SK-N-MC (cell line): ENCODE results near the gene SYCE3.

ENCODE experiments used
- EZH2 ChIP-seq: fragments of 200-600 bp; sonication (generic); IDR thresholded peaks from one replicate; pipeline ENCODE4 v1.6.1; 2017; ENCODE audit warnings: antibody characterized with exemption
- FOXP2 ChIP-seq: optimal IDR thresholded peaks from 2 replicates; pipeline ENCODE3; 2011; ENCODE audit warnings: mild to moderate bottlenecking, moderate library complexity; ENCODE audit not compliant: insufficient read depth; ENCODE audit errors: extremely low read length, control extremely low read depth
- POLR2AphosphoS5 ChIP-seq: IDR thresholded peaks from 2 replicates; pipeline ENCODE4 v1.6.1; 2012; ENCODE audit warnings: mild to moderate bottlenecking, low read depth, low read length, borderline replicate concordance

DNA sequence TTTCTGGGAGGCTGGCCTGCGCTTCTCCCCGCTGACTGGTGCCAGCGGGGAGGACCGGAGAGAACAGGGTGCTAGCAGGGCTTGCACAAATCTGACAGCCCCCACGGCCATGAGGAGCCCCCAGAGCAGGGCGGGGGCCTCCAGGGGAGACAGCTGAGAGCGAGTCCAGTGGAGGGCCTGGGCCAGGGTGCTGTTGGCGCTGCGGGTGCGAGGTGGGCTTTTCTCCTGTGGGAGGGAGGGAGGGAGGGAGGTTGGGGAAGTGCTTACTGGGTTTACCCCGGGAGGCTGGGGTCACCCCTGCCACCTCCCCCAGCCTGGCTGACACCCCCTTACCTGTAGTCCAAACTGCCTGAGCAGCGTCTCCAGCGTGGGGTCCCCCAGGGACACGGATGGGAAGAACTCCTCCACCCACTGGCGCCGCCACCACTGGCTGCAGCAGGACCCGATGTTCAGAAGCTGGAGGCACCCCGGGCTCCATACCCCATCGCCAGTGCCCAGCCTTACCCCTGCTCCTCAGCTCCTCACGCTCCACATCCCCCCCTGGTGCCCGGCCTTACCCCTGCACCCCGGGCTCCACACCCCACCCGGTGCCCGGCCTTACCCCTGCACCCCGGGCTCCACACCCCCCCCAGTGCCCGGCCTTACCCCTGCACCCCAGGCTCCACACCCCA is 59.1 kb downstream of the SYCE3 start:
- TF ChIP-seq POLR2AphosphoS5 = no peak
- no peak for TF ChIP-seq EZH2
- no peak for TF ChIP-seq FOXP2
